GM12874 (cell line): Measurements from ENCODE around the gene GRHPR.

Experiments used
- CTCF ChIP-seq: IDR thresholded peaks from 2 replicates; pipeline ENCODE4 v1.5.1; 2011; ENCODE audit warnings: low read depth, mild to moderate bottlenecking, control low read depth, low read length, moderate library complexity; ENCODE audit not compliant: insufficient read depth

The GRHPR gene

GRCh38 chr9:37436540-37436939, 14.0 kb downstream of the GRHPR start:
- no peak for TF ChIP-seq CTCF

- no peak for TF ChIP-seq CTCF
These were observed 14.5 kb downstream of the GRHPR start for GRCh38 chr9:37437010-37437409.

- TF ChIP-seq CTCF: no peak
These were observed 15.1 kb downstream of the GRHPR start for GRCh38 chr9:37437621-37438020.

DNA sequence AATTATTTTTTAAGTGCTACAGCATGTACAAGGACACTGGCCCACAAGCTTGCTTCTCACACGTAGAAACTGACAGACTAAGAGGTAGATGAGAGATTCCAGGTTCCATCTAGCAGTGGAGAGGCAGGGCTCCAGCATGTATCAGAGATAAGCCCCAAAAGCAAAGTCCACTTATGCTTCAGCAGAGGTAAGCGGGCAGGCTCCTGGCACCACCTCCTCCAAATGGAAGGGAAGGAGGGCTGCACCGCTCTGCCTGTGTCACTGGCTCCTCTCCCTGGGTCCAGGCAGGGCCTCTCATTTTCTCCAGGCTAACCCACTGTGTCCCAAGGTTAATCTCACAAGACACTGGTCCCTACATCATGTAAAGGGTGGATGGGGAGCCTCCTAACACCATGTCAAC, 15.9 kb downstream of the GRHPR start:
- TF ChIP-seq CTCF: no peak

- TF ChIP-seq CTCF: no peak
These were observed 19.4 kb downstream of the GRHPR start for GRCh38 chr9:37441776-37442370.

DNA sequence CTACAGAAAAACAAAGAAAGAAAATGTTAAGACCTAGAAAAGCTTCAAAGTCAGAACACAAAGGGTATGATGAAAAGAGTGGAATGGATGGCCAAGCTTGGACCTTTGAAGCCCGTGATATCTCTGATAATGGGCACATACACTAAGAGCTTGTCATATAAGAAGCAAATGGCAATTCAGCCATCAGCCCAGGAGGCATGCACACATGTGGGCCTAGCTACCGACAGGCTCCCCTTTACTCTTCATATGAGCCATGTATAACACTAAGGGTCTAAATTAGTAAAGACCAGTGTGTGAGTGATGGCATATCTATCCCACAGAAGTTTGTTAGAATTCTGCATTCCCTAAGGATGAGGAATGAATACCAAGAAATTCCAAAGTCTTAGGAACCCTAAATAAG, 20.1 kb downstream of the GRHPR start:
- no peak for TF ChIP-seq CTCF

- TF ChIP-seq CTCF: no peak
These were observed 21.1 kb downstream of the GRHPR start for GRCh38 chr9:37443566-37443965.

- TF ChIP-seq CTCF: no peak
These were observed 22.4 kb downstream of the GRHPR start for GRCh38 chr9:37444890-37445289.
